HUES48 (cell line): ENCODE results near the gene ZNF141.
"Not testable (repeated sequence)": the region's sequence is repeated elsewhere in the genome, so short reads cannot be mapped to it uniquely, and the experiment has no call there.

Source experiments
- H3K27ac ChIP-seq: one replicate; pipeline ENCODE4 v1.7.0; 2013; ENCODE audit warnings: low read depth, low read length, inconsistent platforms
- H3K27me3 ChIP-seq: 2 replicates; pipeline ENCODE4 v1.6.1; 2013; ENCODE audit warnings: mild to moderate bottlenecking, low read length; ENCODE audit not compliant: control insufficient read depth, insufficient read depth
- H3K36me3 ChIP-seq: 2 replicates; pipeline ENCODE4 v1.6.1; 2013; ENCODE audit warnings: low read length; ENCODE audit not compliant: control insufficient read depth, insufficient read depth
- H3K4me1 ChIP-seq: 2 replicates; pipeline ENCODE4 v1.6.1; 2013; ENCODE audit warnings: mild to moderate bottlenecking, low read length; ENCODE audit not compliant: control insufficient read depth, insufficient read depth
- H3K4me3 ChIP-seq: 2 replicates; pipeline ENCODE4 v1.5.1; 2013; ENCODE audit warnings: mild to moderate bottlenecking, low read depth, low read length
- H3K9ac ChIP-seq: 2 replicates; pipeline ENCODE4 v1.6.1; 2013; ENCODE audit warnings: mild to moderate bottlenecking, low read depth, low read length, moderate library complexity
- H3K9me3 ChIP-seq: 2 replicates; pipeline ENCODE4 v1.6.1; 2013; ENCODE audit warnings: low read length; ENCODE audit not compliant: control insufficient read depth, insufficient read depth

ZNF141 gene

GRCh38 chr4:385934-386707, 48.5 kb downstream of the ZNF141 start:
- H3K36me3 ChIP-seq = no peaks in the 10 kb centered on the region
- H3K9me3 ChIP-seq = peaks cover 55% of the 10 kb centered on the region
- no peak overlapping the region for H3K9ac ChIP-seq
- no peaks in the 10 kb centered on the region for H3K27me3 ChIP-seq
- H3K27ac ChIP-seq = no peak overlapping the region
- peak overlapping the region; percentile 44 for H3K4me3 ChIP-seq
- H3K4me1 ChIP-seq = no peaks in the 10 kb centered on the region

DNA sequence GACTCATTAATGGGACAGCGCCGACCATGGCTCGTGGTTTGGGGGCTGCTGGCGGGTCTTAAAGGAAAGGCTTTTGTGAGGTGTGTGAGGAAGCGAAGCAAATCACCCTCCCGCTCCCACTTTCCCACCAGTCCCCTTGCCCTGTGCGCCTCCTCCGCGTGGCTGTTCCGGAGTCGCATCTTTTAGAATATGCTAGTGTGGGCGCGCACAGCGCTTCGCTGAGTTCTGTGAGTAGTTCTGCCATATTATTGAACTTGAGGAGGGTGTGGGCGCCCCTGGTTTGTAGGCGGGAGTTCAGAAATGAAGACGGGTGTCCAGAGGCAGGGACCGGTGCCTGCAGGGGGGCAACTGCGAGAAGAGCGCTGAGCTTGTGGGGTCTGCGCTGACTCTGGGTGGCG, 49.1 kb downstream of the ZNF141 start:
- H3K27ac ChIP-seq = no peak overlapping the region
- no peak overlapping the region for H3K9ac ChIP-seq
- no peaks in the 10 kb centered on the region for H3K36me3 ChIP-seq
- H3K9me3 ChIP-seq = peaks cover 61% of the 10 kb centered on the region
- no peaks in the 10 kb centered on the region for H3K4me1 ChIP-seq
- H3K27me3 ChIP-seq = no peaks in the 10 kb centered on the region
- peak overlapping the region; percentile 44 for H3K4me3 ChIP-seq

DNA sequence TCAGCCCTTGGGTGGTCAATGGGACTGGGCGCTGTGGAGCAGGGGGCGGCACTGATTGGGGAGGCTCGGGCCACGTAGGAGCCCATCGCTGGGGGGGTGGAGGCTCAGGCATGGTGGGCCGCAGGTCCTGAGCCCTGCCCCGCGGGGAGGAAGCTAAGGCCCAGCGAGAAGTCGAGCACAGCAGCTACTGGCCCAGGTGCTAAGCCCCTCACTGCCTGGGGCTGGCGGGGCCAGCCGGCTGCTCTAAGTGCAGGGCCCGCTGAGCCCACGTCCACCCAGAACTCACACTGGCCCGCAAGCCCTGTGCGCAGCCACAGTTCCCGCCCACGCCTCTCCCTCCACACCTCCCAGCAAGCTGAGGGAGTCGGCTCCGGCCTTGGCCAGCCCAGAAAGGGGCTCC, 66.4 kb downstream of the ZNF141 start:
- no peaks in the 10 kb centered on the region for H3K36me3 ChIP-seq
- H3K9ac ChIP-seq = no peak overlapping the region
- peaks cover 45% of the 10 kb centered on the region for H3K9me3 ChIP-seq
- no peaks in the 10 kb centered on the region for H3K4me1 ChIP-seq
- H3K4me3 ChIP-seq = no peak overlapping the region
- H3K27me3 ChIP-seq = no peaks in the 10 kb centered on the region
- H3K27ac ChIP-seq = no peak overlapping the region

DNA sequence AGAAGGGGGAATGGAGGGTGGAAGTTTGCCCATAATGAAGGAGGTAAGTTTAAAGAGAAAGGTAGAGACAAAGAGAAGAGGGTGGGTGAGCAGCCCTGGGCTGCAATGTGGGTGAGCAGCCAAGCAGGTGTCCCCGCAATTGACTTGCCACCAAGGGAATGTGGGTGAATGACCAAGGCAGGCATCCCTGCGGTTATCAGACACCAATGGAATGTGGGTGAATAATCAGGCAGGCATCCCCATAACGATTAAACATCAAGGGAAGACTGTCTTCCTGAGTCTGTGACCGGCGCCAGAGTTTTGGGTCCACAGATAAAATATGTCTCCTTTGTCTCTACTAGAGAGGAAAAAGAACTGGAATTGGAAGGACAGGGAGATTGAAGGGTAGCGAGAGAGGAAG, 70.7 kb downstream of the ZNF141 start:
- peaks cover 48% of the 10 kb centered on the region for H3K9me3 ChIP-seq
- not testable (repeated sequence) for H3K36me3 ChIP-seq, H3K9ac ChIP-seq, H3K4me1 ChIP-seq, H3K27me3 ChIP-seq, H3K4me3 ChIP-seq, H3K27ac ChIP-seq

GRCh38 chr4:422587-422986, 85.0 kb downstream of the ZNF141 start:
- H3K9me3 ChIP-seq = peaks cover 82% of the 10 kb centered on the region
- H3K4me3 ChIP-seq = no peak overlapping the region
- no peaks in the 10 kb centered on the region; the same call in 1 of the 2 replicates for H3K36me3 ChIP-seq
- H3K9ac ChIP-seq = no peak overlapping the region
- H3K27me3 ChIP-seq = no peaks in the 10 kb centered on the region
- H3K4me1 ChIP-seq = no peaks in the 10 kb centered on the region
- no peak overlapping the region for H3K27ac ChIP-seq
